SK-N-SH treated with all-trans-retinoic acid at 6 μM for 48 hours (cell line): Measurements from ENCODE around the gene PSMA6.

Source experiments
- ATAC-seq: fragments of 200-7000 bp; cut with Tn5 transposase; 3 replicates; pipeline ENCODE4 v1.9.1; 2020; ENCODE audit warnings: mild to moderate bottlenecking, moderate library complexity
- BACH2 ChIP-seq: fragments of 250-450 bp; sonication (Bioruptor Pico); IDR thresholded peaks from 2 replicates; pipeline ENCODE4 v1.9.0; 2021; ENCODE audit warnings: mild to moderate bottlenecking, borderline replicate concordance
- CSDC2 ChIP-seq: fragments of 250-450 bp; sonication (Bioruptor Pico); IDR thresholded peaks from 2 replicates; pipeline ENCODE4 v1.5.0; 2020; ENCODE audit warnings: mild to moderate bottlenecking, moderate library complexity
- CSRNP3 ChIP-seq: fragments of 250-450 bp; sonication (Bioruptor Pico); IDR thresholded peaks from 2 replicates; pipeline ENCODE4 v1.5.1; 2021; ENCODE audit warnings: mild to moderate bottlenecking, moderate library complexity
- ESRRG ChIP-seq: fragments of 250-450 bp; sonication (Bioruptor Pico); IDR thresholded peaks from 2 replicates; pipeline ENCODE4 v1.6.1; 2021; ENCODE audit warnings: mild to moderate bottlenecking
- GLIS3 ChIP-seq: fragments of 250-450 bp; sonication (Bioruptor Pico); IDR thresholded peaks from 2 replicates; pipeline ENCODE4 v1.5.0; 2020; ENCODE audit warnings: mild to moderate bottlenecking, moderate library complexity
- OSR1 ChIP-seq: fragments of 250-450 bp; sonication (Bioruptor Pico); IDR thresholded peaks from 2 replicates; pipeline ENCODE4 v1.8.0; 2022; ENCODE audit warnings: moderate library complexity, mild to moderate bottlenecking, inconsistent platforms
- PATZ1 ChIP-seq: fragments of 250-450 bp; sonication (Bioruptor Pico); IDR thresholded peaks from 2 replicates; pipeline ENCODE4 v1.8.0; 2020; ENCODE audit warnings: mild to moderate bottlenecking, moderate library complexity, borderline replicate concordance
- PPARA ChIP-seq: fragments of 250-450 bp; sonication (Bioruptor Pico); IDR thresholded peaks from 2 replicates; pipeline ENCODE4 v1.5.0; 2020; ENCODE audit warnings: mild to moderate bottlenecking, borderline replicate concordance
- RARB ChIP-seq: fragments of 250-450 bp; sonication (Bioruptor Pico); IDR thresholded peaks from 2 replicates; pipeline ENCODE4 v1.8.0; 2021; ENCODE audit warnings: mild to moderate bottlenecking, moderate library complexity
- TCF4 ChIP-seq: fragments of 250-450 bp; sonication (Bioruptor Pico); IDR thresholded peaks from 2 replicates; pipeline ENCODE4 v1.8.0; 2021; ENCODE audit warnings: mild to moderate bottlenecking, moderate library complexity, borderline replicate concordance
- TOX ChIP-seq: fragments of 250-450 bp; sonication (Bioruptor Pico); IDR thresholded peaks from 2 replicates; pipeline ENCODE4 v1.8.0; 2021; ENCODE audit warnings: mild to moderate bottlenecking, moderate library complexity, borderline replicate concordance
- ZFP3 ChIP-seq: fragments of 250-450 bp; sonication (Bioruptor Pico); IDR thresholded peaks from 2 replicates; pipeline ENCODE4 v1.5.0; 2020; ENCODE audit warnings: mild to moderate bottlenecking, moderate library complexity
- ZFP30 ChIP-seq: fragments of 450-650 bp; formaldehyde crosslinking; IDR thresholded peaks from 2 replicates; pipeline ENCODE4 v1.5.0; 2022; ENCODE audit warnings: mild to moderate bottlenecking, moderate library complexity
- ZNF565 ChIP-seq: fragments of 450-650 bp; formaldehyde crosslinking; conservative IDR thresholded peaks from 2 replicates; pipeline ENCODE4 v1.5.0; 2020; ENCODE audit warnings: low read depth, mild to moderate bottlenecking, moderate library complexity
- ZNF70 ChIP-seq: fragments of 450-650 bp; formaldehyde crosslinking; IDR thresholded peaks from 2 replicates; pipeline ENCODE4 v1.5.0; 2020; ENCODE audit warnings: mild to moderate bottlenecking, moderate library complexity
- ZNF8 ChIP-seq: fragments of 450-650 bp; formaldehyde crosslinking; IDR thresholded peaks from 2 replicates; pipeline ENCODE4 v1.5.0; 2020; ENCODE audit warnings: mild to moderate bottlenecking, moderate library complexity
- TF ChIP-seq, protein P1 (sequence below): fragments of 250-450 bp; sonication (Bioruptor Pico); IDR thresholded peaks from 2 replicates; pipeline ENCODE4 v1.8.0; 2021; ENCODE audit warnings: low read depth, mild to moderate bottlenecking, moderate library complexity, borderline replicate concordance
- TF ChIP-seq, protein P2 (sequence below): fragments of 250-450 bp; sonication (Bioruptor Pico); IDR thresholded peaks from 2 replicates; pipeline ENCODE4 v1.5.0; 2020; ENCODE audit warnings: mild to moderate bottlenecking, moderate library complexity
- TF ChIP-seq, protein P3 (sequence below): fragments of 250-450 bp; sonication (Bioruptor Pico); IDR thresholded peaks from 2 replicates; pipeline ENCODE4 v1.5.1; 2020; ENCODE audit warnings: low read depth, mild to moderate bottlenecking, moderate library complexity

The PSMA6 gene

GRCh38 chr14:35254736-35255135 is 37.4 kb upstream of the PSMA6 start (continued):
- TF ChIP-seq PATZ1 (no peak), ZNF565 (CRISPR knock-in tag) (no peak), ZFP30 (CRISPR knock-in tag) (no peak), RARB (CRISPR knock-in tag) (no peak), TCF4 (no peak)
- TF ChIP-seq, protein P1, sequence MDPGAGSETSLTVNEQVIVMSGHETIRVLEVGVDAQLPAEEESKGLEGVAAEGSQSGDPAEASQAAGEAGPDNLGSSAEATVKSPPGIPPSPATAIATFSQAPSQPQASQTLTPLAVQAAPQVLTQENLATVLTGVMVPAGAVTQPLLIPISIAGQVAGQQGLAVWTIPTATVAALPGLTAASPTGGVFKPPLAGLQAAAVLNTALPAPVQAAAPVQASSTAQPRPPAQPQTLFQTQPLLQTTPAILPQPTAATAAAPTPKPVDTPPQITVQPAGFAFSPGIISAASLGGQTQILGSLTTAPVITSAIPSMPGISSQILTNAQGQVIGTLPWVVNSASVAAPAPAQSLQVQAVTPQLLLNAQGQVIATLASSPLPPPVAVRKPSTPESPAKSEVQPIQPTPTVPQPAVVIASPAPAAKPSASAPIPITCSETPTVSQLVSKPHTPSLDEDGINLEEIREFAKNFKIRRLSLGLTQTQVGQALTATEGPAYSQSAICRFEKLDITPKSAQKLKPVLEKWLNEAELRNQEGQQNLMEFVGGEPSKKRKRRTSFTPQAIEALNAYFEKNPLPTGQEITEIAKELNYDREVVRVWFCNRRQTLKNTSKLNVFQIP (CRISPR knock-in tag), result no peak

DNA sequence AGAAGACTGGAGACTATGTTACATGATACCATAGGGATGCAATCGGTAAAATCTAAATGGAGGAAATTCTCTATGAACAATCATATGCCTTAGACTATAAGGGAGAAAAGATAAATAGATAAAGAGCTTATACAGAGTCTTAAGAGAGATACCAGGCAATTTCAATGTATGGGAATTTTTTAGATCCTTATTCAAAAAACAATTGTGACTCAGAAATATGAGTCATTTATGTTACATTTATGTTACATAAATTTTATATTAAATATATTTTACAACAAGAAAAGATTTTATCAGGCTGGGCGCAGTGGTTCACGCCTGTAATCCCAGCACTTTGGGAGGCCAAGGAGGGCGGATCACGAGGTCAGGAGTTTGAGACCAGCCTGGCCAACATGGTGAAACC is 36.5 kb upstream of the PSMA6 start:
- TF ChIP-seq CSDC2 (CRISPR knock-in tag) (no peak), BACH2 (no peak), ESRRG (CRISPR knock-in tag) (no peak), ZFP30 (CRISPR knock-in tag) (no peak), CSRNP3 (CRISPR knock-in tag) (no peak), PATZ1 (no peak), ZNF565 (CRISPR knock-in tag) (no peak), OSR1 (CRISPR knock-in tag) (no peak), TOX (no peak), ZNF8 (CRISPR knock-in tag) (no peak), PPARA (no peak), GLIS3 (CRISPR knock-in tag) (no peak), ZFP3 (no peak), ZNF70 (CRISPR knock-in tag) (no peak)
- TF ChIP-seq, protein P2, sequence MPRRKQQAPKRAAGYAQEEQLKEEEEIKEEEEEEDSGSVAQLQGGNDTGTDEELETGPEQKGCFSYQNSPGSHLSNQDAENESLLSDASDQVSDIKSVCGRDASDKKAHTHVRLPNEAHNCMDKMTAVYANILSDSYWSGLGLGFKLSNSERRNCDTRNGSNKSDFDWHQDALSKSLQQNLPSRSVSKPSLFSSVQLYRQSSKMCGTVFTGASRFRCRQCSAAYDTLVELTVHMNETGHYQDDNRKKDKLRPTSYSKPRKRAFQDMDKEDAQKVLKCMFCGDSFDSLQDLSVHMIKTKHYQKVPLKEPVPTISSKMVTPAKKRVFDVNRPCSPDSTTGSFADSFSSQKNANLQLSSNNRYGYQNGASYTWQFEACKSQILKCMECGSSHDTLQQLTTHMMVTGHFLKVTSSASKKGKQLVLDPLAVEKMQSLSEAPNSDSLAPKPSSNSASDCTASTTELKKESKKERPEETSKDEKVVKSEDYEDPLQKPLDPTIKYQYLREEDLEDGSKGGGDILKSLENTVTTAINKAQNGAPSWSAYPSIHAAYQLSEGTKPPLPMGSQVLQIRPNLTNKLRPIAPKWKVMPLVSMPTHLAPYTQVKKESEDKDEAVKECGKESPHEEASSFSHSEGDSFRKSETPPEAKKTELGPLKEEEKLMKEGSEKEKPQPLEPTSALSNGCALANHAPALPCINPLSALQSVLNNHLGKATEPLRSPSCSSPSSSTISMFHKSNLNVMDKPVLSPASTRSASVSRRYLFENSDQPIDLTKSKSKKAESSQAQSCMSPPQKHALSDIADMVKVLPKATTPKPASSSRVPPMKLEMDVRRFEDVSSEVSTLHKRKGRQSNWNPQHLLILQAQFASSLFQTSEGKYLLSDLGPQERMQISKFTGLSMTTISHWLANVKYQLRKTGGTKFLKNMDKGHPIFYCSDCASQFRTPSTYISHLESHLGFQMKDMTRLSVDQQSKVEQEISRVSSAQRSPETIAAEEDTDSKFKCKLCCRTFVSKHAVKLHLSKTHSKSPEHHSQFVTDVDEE (CRISPR knock-in tag), result no peak
- TF ChIP-seq, protein P3, sequence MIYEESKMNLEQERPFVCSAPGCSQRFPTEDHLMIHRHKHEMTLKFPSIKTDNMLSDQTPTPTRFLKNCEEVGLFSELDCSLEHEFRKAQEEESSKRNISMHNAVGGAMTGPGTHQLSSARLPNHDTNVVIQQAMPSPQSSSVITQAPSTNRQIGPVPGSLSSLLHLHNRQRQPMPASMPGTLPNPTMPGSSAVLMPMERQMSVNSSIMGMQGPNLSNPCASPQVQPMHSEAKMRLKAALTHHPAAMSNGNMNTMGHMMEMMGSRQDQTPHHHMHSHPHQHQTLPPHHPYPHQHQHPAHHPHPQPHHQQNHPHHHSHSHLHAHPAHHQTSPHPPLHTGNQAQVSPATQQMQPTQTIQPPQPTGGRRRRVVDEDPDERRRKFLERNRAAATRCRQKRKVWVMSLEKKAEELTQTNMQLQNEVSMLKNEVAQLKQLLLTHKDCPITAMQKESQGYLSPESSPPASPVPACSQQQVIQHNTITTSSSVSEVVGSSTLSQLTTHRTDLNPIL (CRISPR knock-in tag), result no peak
- TF ChIP-seq, protein P1 (CRISPR knock-in tag), result no peak
- no peak for ATAC-seq
